ENCODE results near the gene PDCD10.

DNA sequence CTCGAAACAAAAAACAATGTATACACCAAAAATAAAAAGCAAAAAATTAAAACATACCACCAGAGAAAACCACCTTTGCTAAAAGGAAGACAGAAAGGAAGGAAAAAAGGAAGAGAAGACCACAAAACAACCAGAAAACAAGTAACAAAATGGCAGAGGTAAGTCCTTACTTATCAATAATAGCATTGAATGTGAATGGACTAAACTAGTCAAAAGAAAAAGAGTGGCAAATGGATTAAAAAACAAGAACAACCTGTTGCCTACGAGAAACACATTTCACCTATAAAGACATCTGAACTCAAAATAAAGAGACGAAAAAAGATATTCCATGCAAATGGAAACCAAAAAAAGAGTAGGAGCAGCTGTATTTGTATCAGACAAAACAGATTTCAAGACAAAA, 22.2 kb downstream of the PDCD10 start:
- TF ChIP-seq, protein P1, sequence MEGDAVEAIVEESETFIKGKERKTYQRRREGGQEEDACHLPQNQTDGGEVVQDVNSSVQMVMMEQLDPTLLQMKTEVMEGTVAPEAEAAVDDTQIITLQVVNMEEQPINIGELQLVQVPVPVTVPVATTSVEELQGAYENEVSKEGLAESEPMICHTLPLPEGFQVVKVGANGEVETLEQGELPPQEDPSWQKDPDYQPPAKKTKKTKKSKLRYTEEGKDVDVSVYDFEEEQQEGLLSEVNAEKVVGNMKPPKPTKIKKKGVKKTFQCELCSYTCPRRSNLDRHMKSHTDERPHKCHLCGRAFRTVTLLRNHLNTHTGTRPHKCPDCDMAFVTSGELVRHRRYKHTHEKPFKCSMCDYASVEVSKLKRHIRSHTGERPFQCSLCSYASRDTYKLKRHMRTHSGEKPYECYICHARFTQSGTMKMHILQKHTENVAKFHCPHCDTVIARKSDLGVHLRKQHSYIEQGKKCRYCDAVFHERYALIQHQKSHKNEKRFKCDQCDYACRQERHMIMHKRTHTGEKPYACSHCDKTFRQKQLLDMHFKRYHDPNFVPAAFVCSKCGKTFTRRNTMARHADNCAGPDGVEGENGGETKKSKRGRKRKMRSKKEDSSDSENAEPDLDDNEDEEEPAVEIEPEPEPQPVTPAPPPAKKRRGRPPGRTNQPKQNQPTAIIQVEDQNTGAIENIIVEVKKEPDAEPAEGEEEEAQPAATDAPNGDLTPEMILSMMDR (IDR thresholded peaks at IDR 0.05; ENCODE audit: extremely low read depth in 1 of 2, insufficient read depth in 1 of 2, low read depth in 1 of 2, low read length in 2 of 2) = no peak
- TF ChIP-seq POLR2AphosphoS5 (IDR thresholded peaks at IDR 0.05; ENCODE audit: insufficient read depth, low read depth, low read length) (no peak), POLR2A (IDR thresholded peaks at IDR 0.05; ENCODE audit: low read depth, low read length) (no peak), EZH2 (IDR thresholded peaks at IDR 0.05; ENCODE audit: borderline replicate concordance, low read depth, low read length, severe bottlenecking) (no peak), JUN (IDR thresholded peaks at IDR 0.05; ENCODE audit: borderline replicate concordance, insufficient read depth, insufficient read length, low read depth) (no peak)

All from endothelial cell of umbilical vein (primary cell).